DND-41 (cell line): Measurements from ENCODE around the gene KRTAP3-1.

Experiments used
- ATAC-seq: fragments of 200-7000 bp; cut with Tn5 transposase; 3 replicates; pipeline ENCODE4 v1.9.1; 2021; ENCODE audit warnings: low read depth; ENCODE audit not compliant: insufficient read depth
- DNase-seq: peaks from one replicate; pipeline ENCODE4 v3.0.0-alpha.2; 2020
- H2AFZ ChIP-seq: 2 replicates; pipeline ENCODE4 v1.6.0; 2012; ENCODE audit warnings: low read depth, low read length
- H3K27ac ChIP-seq: 2 replicates; pipeline ENCODE4 v1.5.1; 2012; ENCODE audit warnings: low read length, inconsistent platforms
- H3K27me3 ChIP-seq: fragments of 200-600 bp; sonication (generic); 2 replicates; pipeline ENCODE4 v1.6.0; 2012; ENCODE audit warnings: low read length, mild to moderate bottlenecking, inconsistent platforms; ENCODE audit not compliant: insufficient read depth, poor library complexity
- H3K36me3 ChIP-seq: 2 replicates; pipeline ENCODE4 v1.5.1; 2012; ENCODE audit warnings: low read length, inconsistent platforms; ENCODE audit not compliant: insufficient read depth
- H3K4me1 ChIP-seq: 2 replicates; pipeline ENCODE4 v1.5.1; 2012; ENCODE audit warnings: mild to moderate bottlenecking, low read length; ENCODE audit not compliant: insufficient read depth
- H3K4me2 ChIP-seq: 2 replicates; pipeline ENCODE4 v1.6.0; 2012; ENCODE audit warnings: mild to moderate bottlenecking, moderate library complexity, low read length, inconsistent platforms; ENCODE audit not compliant: insufficient read depth
- H3K4me3 ChIP-seq, 2 experiments: fragments of 200-600 bp in 1 of 2; shearing (Covaris generic) in 1 of 2; 2 replicates each; pipeline ENCODE4 v1.5.1; 2012 to 2016; ENCODE audit warnings: inconsistent platforms in 2 of 2, low read length in 2 of 2, mild to moderate bottlenecking in 2 of 2, low read depth in 1 of 2, moderate library complexity in 1 of 2
- H3K79me2 ChIP-seq: 2 replicates; pipeline ENCODE4 v1.6.0; 2012; ENCODE audit warnings: low read length, inconsistent platforms; ENCODE audit not compliant: insufficient read depth
- H3K9ac ChIP-seq: 2 replicates; pipeline ENCODE4 v1.6.0; 2012; ENCODE audit warnings: low read depth, mild to moderate bottlenecking, inconsistent platforms, low read length, moderate library complexity
- H3K9me3 ChIP-seq: 2 replicates; pipeline ENCODE4 v1.5.1; 2012; ENCODE audit warnings: low read length, moderate library complexity, mild to moderate bottlenecking, inconsistent platforms; ENCODE audit not compliant: insufficient read depth, severe bottlenecking
- H4K20me1 ChIP-seq: 2 replicates; pipeline ENCODE4 v1.6.0; 2012; ENCODE audit warnings: low read length; ENCODE audit not compliant: insufficient read depth
- EZH2 ChIP-seq: IDR thresholded peaks from 3 replicates; pipeline ENCODE4 v1.6.1; 2012; ENCODE audit warnings: borderline replicate concordance, low read depth, mild to moderate bottlenecking, moderate library complexity, low read length, inconsistent platforms; ENCODE audit not compliant: severe bottlenecking
- TF ChIP-seq, protein P1 (sequence below): IDR thresholded peaks from 2 replicates; pipeline ENCODE4 v1.5.1; 2012; ENCODE audit warnings: borderline replicate concordance, low read length, moderate library complexity, mild to moderate bottlenecking; ENCODE audit not compliant: poor library complexity, severe bottlenecking; ENCODE audit errors: extremely low read depth

Gene KRTAP3-1

DNA sequence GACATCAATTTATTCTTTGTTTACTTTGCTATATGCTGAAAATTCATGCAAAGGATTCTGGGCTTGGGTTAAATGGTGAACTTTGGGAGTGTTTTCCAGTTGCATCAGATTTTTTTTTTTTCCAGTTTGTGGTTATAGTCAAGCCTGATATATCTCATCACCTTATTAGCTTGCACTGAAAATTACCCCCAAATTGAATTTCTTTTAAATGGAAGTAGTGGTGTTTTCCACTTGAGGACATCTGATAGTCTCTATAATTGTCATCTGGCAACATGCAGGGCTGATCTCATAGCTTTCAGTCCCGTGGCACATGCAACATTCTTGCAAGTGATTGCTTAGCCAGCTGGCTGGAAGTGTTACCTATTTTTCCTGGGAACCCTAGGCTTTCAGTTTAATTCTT, 4.7 kb upstream of the KRTAP3-1 start:
- no peak for TF ChIP-seq EZH2
- TF ChIP-seq, protein P1, sequence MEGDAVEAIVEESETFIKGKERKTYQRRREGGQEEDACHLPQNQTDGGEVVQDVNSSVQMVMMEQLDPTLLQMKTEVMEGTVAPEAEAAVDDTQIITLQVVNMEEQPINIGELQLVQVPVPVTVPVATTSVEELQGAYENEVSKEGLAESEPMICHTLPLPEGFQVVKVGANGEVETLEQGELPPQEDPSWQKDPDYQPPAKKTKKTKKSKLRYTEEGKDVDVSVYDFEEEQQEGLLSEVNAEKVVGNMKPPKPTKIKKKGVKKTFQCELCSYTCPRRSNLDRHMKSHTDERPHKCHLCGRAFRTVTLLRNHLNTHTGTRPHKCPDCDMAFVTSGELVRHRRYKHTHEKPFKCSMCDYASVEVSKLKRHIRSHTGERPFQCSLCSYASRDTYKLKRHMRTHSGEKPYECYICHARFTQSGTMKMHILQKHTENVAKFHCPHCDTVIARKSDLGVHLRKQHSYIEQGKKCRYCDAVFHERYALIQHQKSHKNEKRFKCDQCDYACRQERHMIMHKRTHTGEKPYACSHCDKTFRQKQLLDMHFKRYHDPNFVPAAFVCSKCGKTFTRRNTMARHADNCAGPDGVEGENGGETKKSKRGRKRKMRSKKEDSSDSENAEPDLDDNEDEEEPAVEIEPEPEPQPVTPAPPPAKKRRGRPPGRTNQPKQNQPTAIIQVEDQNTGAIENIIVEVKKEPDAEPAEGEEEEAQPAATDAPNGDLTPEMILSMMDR: no peak
- no peak overlapping the region for H3K27ac ChIP-seq
- no peak overlapping the region for H3K9ac ChIP-seq
- no peak for DNase-seq
- no peaks in the 10 kb centered on the region for H3K9me3 ChIP-seq
- H3K4me1 ChIP-seq: no peaks in the 10 kb centered on the region
- H3K27me3 ChIP-seq: peaks cover 18% of the 10 kb centered on the region
- H2AFZ ChIP-seq: no peak overlapping the region
- no peak overlapping the region for H3K4me3 ChIP-seq
- no peak overlapping the region for H3K4me2 ChIP-seq
- H3K79me2 ChIP-seq: no peaks in the 10 kb centered on the region
- H3K36me3 ChIP-seq: no peaks in the 10 kb centered on the region
- no peak for ATAC-seq
- H4K20me1 ChIP-seq: no peaks in the 10 kb centered on the region

DNA sequence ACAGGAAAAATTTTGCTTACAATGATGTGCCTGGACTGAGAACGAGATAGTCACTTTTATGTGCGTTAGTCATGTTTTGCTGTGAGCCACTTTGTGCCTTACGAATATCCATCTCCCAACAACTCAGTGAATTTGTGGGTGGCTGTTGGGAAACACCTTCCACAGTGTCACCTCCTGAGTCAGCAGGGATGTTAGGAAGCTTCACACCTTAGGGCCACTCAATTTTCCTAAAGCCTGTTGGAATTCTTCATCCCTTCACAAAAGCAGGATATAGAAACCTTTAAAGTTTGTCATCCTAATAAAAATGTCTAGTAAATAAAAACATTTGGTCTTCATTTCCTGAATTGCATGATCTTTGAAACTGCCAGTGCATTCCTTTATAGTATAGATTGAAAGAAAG, 4.3 kb upstream of the KRTAP3-1 start:
- H3K27ac ChIP-seq: no peak overlapping the region
- TF ChIP-seq, protein P1: no peak
- no peak for TF ChIP-seq EZH2
- H3K9ac ChIP-seq: no peak overlapping the region
- H3K4me3 ChIP-seq: no peak overlapping the region
- H3K4me1 ChIP-seq: no peaks in the 10 kb centered on the region
- ATAC-seq: no peak
- H3K4me2 ChIP-seq: no peak overlapping the region
- no peaks in the 10 kb centered on the region for H4K20me1 ChIP-seq
- H3K27me3 ChIP-seq: peaks cover 20% of the 10 kb centered on the region
- H3K79me2 ChIP-seq: no peaks in the 10 kb centered on the region
- no peaks in the 10 kb centered on the region for H3K9me3 ChIP-seq
- H2AFZ ChIP-seq: no peak overlapping the region
- no peaks in the 10 kb centered on the region for H3K36me3 ChIP-seq
- DNase-seq: no peak

DNA sequence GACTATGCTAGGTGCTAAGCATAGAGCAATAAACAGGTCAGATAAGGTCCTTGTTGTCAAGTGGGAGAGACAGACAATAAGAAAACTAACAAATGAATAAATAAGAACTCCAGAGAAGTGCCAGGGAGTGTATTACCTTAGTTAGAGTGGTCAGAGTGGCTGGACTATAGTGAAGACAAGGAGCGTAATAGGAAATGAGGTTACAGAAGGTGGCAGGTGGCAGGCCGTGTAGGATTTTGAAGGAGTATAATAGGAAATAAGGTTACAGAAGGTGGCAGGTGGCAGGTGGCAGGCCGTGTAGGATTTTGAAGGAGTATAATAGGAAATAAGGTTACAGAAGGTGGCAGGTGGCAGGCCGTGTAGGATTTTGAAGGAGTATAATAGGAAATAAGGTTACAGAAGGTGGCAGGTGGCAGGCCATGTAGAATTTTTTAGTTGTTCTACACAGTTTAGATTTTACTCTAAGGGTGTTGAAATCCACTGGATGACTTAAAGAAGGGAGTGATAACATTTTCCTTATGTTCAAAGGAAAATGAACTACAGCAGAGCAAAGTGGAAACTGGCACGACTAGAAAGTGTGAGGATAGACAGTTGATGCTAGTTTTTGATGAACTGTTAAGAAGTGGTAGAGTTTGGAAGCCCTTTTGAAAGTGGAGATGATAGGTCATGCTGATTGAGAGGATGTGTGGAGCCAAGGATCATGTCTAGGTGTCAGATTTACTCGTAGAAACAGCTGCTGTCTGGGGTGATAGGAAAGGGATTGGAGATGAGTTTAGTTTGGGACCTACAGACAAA, 3.6 kb upstream of the KRTAP3-1 start:
- no peak overlapping the region for H3K27ac ChIP-seq
- ATAC-seq (no peak), DNase-seq (no peak)
- H3K79me2 ChIP-seq: no peaks in the 10 kb centered on the region
- no peaks in the 10 kb centered on the region for H3K36me3 ChIP-seq
- H3K9me3 ChIP-seq: no peaks in the 10 kb centered on the region
- no peak overlapping the region for H3K4me2 ChIP-seq
- TF ChIP-seq, protein P1: no peak
- no peak for TF ChIP-seq EZH2
- no peak overlapping the region for H3K4me3 ChIP-seq
- H2AFZ ChIP-seq: no peak overlapping the region
- H3K27me3 ChIP-seq: peaks cover 20% of the 10 kb centered on the region
- H4K20me1 ChIP-seq: no peaks in the 10 kb centered on the region
- no peaks in the 10 kb centered on the region for H3K4me1 ChIP-seq
- no peak overlapping the region for H3K9ac ChIP-seq

DNA sequence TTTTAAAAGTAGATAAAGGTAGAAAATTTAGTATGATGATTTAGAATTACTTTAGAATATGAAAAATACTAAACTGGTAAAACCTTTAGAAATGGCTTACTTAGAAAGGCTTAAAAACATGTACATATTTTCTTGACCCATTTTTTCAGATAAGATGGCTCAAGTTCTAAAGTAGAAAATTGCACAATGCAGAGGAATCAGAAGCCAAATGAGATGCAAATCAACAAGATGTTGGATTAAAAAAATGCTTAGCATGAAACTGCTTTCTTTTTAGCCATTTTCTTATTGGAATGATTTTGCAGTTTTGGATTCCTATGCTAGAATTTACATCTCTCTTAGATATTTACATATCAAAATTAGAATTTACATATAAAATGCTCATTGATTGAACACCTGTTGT, 1.5 kb upstream of the KRTAP3-1 start:
- Histone ChIP-seq H3K79me2 (no peaks in the 10 kb centered on the region), H3K4me1 (no peaks in the 10 kb centered on the region), H3K27me3 (peaks cover 24% of the 10 kb centered on the region), H3K9me3 (no peaks in the 10 kb centered on the region), H3K4me3 (no peak overlapping the region), H3K4me2 (no peak overlapping the region), H2AFZ (no peak overlapping the region), H3K27ac (no peak overlapping the region), H3K9ac (no peak overlapping the region), H4K20me1 (no peaks in the 10 kb centered on the region), H3K36me3 (no peaks in the 10 kb centered on the region)
- ATAC-seq (no peak), DNase-seq (no peak)
- no peak for TF ChIP-seq EZH2
- TF ChIP-seq, protein P1: no peak
